HAP-1 (cell line): Measurements from ENCODE around the gene PIK3CA.

Source experiments
- DNase-seq, 2 experiments: peaks; one replicate each; pipeline ENCODE4 v3.0.0-alpha.2; 2016 to 2020; ENCODE audit warnings: low spot score in 2 of 2
- H3K27me3 ChIP-seq: fragments of 250-450 bp; sonication (Bioruptor Pico); 2 replicates; pipeline ENCODE4 v1.5.1; 2020; ENCODE audit warnings: low read depth, mild to moderate bottlenecking, moderate library complexity
- H3K36me3 ChIP-seq: fragments of 250-450 bp; sonication (Bioruptor Pico); replicated peaks from 2 replicates; pipeline ENCODE4 v1.5.1; 2020; ENCODE audit warnings: mild to moderate bottlenecking
- H3K4me1 ChIP-seq: fragments of 250-450 bp; sonication (Bioruptor Pico); 2 replicates; pipeline ENCODE4 v1.5.1; 2020; ENCODE audit warnings: mild to moderate bottlenecking
- H3K4me3 ChIP-seq: fragments of 250-450 bp; sonication (Bioruptor Pico); 2 replicates; pipeline ENCODE4 v1.5.1; 2020; ENCODE audit warnings: mild to moderate bottlenecking, moderate library complexity
- H3K9me3 ChIP-seq: fragments of 250-450 bp; sonication (Bioruptor Pico); 2 replicates; pipeline ENCODE4 v1.5.1; 2020; ENCODE audit warnings: mild to moderate bottlenecking, moderate library complexity
- in situ Hi-C: fragments of 300-500 bp; cut with MboI; formaldehyde crosslinking; loops from 3 replicates; pipeline ENCODE4 v1.14.3; 2020; ENCODE audit warnings: low sequenced_read_pairs, inconsistent platforms, mixed read lengths

The PIK3CA gene

DNA sequence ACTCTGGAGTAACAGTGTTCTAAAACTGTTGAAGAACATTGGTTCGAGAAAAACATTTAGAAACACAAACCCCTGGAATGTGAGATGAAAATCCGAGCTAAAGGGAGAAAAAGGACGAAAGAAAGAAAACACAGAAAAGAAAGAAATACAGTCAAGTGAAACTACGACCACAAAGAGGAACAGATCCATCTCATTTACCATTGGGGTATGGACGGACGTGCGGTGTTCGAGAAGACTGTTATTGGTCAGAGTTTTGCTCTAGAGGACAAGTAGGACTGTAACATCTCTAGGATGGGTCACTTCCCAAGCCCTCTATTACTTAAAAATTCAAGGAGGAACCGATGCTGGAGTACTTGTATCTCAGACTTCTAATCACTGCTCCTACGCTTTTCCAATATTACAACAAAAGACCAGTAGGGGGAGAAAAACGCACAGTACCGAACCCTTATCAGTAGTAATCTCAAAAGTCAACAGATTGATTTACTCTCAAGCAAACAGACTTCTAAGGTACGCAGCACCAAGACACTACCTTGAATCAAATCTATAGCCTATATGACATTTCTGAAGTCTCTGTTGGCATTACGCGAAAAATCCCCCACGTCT, 1.1 kb upstream of the PIK3CA start:
- peak overlapping the region; percentile 77 for H3K4me3 ChIP-seq
- peak; percentile 35 to 79 for DNase-seq
- in situ Hi-C loops: loop anchor here (25.0 kb wide), 1 partner anchor 165 kb away; the partner anchor contains the start of gene ZNF639
- no peaks in the 10 kb centered on the region; the same call in 1 of the 2 replicates for H3K27me3 ChIP-seq
- H3K9me3 ChIP-seq: no peaks in the 10 kb centered on the region
- H3K36me3 ChIP-seq: no peaks in the 10 kb centered on the region
- H3K4me1 ChIP-seq: peaks cover 13% of the 10 kb centered on the region

GRCh38 chr3:179147514-179147872, 664 bp upstream of the PIK3CA start:
- H3K4me3 ChIP-seq: peak overlapping the region; percentile 77
- DNase-seq: no peak
- no peaks in the 10 kb centered on the region for H3K36me3 ChIP-seq
- in situ Hi-C loops: loop anchor here (25.0 kb wide), 1 partner anchor 165 kb away; the partner anchor contains the start of gene ZNF639
- H3K9me3 ChIP-seq: no peaks in the 10 kb centered on the region
- H3K4me1 ChIP-seq: peaks cover 13% of the 10 kb centered on the region
- no peaks in the 10 kb centered on the region for H3K27me3 ChIP-seq

GRCh38 chr3:179148616-179149405, 654 bp downstream of the PIK3CA start:
- Histone ChIP-seq H3K36me3 (no peaks in the 10 kb centered on the region), H3K4me1 (peaks cover 13% of the 10 kb centered on the region), H3K4me3 (peak overlapping the region; percentile 77), H3K27me3 (no peaks in the 10 kb centered on the region), H3K9me3 (no peaks in the 10 kb centered on the region)
- in situ Hi-C loops: loop anchor here (25.0 kb wide), 1 partner anchor 163 kb away; the partner anchor contains the start of gene ZNF639
- peak; percentile 45 to 58 for DNase-seq

DNA sequence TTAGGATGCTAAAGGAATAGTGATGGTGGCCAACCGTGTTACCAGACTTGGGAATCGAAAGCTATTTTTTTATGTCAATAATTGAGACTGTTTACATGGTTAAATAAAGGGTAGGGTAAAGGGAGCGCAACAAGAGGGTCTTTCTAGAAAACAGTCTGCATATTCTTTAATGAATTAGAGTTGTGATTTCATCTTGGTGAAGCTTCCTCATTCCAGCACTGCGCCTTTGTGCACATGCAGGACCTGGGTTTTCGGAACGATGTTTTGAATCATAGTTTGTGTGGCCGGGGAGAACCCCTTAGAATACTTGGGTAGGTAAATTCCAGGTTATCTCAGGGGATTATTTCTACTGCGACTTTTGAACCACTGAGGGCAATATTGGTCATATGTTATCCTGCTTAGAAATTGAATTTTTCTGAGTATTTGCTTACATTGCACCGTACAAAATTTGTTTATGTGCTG, 1.3 kb downstream of the PIK3CA start:
- peaks cover 13% of the 10 kb centered on the region for H3K4me1 ChIP-seq
- peak overlapping the region; percentile 77 for H3K4me3 ChIP-seq
- H3K36me3 ChIP-seq: no peaks in the 10 kb centered on the region
- peak in 1 of 2 experiments; percentile 22 for DNase-seq
- H3K9me3 ChIP-seq: no peaks in the 10 kb centered on the region
- in situ Hi-C loops: loop anchor here (25.0 kb wide), 1 partner anchor 163 kb away; the partner anchor contains the start of gene ZNF639
- no peaks in the 10 kb centered on the region for H3K27me3 ChIP-seq

GRCh38 chr3:179149951-179150350, 1.8 kb downstream of the PIK3CA start:
- no peak for DNase-seq
- Histone ChIP-seq H3K27me3 (no peaks in the 10 kb centered on the region), H3K4me1 (peaks cover 13% of the 10 kb centered on the region), H3K4me3 (peak overlapping the region; percentile 77), H3K36me3 (no peaks in the 10 kb centered on the region), H3K9me3 (no peaks in the 10 kb centered on the region)
- in situ Hi-C loops: loop anchor here (25.0 kb wide), 1 partner anchor 162 kb away; the partner anchor contains the start of gene ZNF639

- Histone ChIP-seq H3K27me3 (no peaks in the 10 kb centered on the region), H3K36me3 (no peaks in the 10 kb centered on the region), H3K4me3 (no peak overlapping the region), H3K4me1 (peaks cover 13% of the 10 kb centered on the region), H3K9me3 (no peaks in the 10 kb centered on the region; the same call in 1 of the 2 replicates)
- in situ Hi-C loops: no loop called here
- DNase-seq: no peak
These were observed 2.5 kb downstream of the PIK3CA start for GRCh38 chr3:179150610-179151009.

DNA sequence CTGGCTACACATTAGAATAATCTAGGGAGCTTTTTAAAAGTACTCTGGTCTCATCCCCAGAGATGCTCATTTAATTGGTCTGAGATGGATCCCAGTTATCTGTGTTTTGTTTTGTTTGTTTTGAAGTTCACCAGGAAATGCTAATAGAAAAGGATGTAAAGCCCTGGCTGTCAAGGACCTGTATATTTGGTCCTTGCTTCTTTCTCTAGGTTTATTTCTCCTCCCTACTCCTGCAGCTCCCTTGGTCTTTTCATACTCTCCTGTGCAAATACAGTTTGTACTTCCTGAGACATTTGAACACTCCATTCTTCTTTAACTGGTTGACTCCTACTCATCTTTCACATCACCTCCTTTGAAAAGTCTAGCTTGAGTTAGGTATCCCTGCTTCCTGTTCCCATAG, 3.3 kb downstream of the PIK3CA start:
- in situ Hi-C loops: no loop called here
- Histone ChIP-seq H3K36me3 (no peaks in the 10 kb centered on the region), H3K27me3 (no peaks in the 10 kb centered on the region), H3K9me3 (no peaks in the 10 kb centered on the region; the same call in 1 of the 2 replicates), H3K4me1 (peaks cover 13% of the 10 kb centered on the region), H3K4me3 (no peak overlapping the region)
- no peak for DNase-seq

DNA sequence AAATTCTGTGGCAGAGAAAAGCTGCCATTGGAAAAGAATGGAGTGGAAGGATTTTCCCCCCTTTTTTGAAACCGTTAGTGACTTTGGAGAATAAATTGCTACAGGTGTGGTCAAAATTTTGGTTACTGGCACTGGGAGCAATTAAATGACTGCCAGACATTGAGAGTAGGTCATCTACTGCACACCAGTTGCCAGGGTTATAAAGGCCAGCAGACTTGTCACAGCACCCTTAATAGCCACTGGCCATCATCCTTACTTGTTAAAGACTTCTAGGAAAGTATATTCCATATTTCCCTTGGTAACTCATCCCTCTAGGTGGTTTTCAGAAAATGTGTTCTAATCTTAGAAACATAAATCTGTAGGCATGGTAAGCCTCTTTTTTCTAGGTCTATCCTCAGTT, 8.0 kb downstream of the PIK3CA start:
- H3K4me1 ChIP-seq: peaks cover 10% of the 10 kb centered on the region
- H3K36me3 ChIP-seq: no peaks in the 10 kb centered on the region
- no peaks in the 10 kb centered on the region for H3K27me3 ChIP-seq
- DNase-seq: no peak
- H3K4me3 ChIP-seq: no peak overlapping the region
- in situ Hi-C loops: no loop called here
- no peaks in the 10 kb centered on the region; the same call in 1 of the 2 replicates for H3K9me3 ChIP-seq

DNA sequence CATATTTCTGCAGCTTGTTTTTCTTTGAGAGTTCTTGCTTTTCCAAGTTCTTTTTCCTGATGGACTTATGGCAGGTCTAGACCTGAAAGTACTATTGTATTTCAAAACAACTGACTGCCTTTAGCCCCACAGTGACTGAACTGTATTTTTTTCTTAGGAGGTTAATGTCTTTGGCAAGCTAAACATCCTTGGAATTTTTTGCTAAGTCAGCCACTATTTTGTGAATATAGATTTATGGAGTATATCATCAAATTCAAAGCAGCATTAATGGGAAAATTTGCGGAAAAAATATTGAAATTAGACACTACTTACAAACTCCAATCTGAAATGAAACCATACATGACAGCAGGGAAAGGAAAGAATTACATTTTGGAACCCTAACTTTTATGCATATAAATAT, 8.6 kb downstream of the PIK3CA start:
- in situ Hi-C loops: no loop called here
- H3K36me3 ChIP-seq: no peaks in the 10 kb centered on the region
- peaks cover 10% of the 10 kb centered on the region for H3K4me1 ChIP-seq
- H3K27me3 ChIP-seq: no peaks in the 10 kb centered on the region
- no peak for DNase-seq
- no peaks in the 10 kb centered on the region; the same call in 1 of the 2 replicates for H3K9me3 ChIP-seq
- H3K4me3 ChIP-seq: no peak overlapping the region

DNA sequence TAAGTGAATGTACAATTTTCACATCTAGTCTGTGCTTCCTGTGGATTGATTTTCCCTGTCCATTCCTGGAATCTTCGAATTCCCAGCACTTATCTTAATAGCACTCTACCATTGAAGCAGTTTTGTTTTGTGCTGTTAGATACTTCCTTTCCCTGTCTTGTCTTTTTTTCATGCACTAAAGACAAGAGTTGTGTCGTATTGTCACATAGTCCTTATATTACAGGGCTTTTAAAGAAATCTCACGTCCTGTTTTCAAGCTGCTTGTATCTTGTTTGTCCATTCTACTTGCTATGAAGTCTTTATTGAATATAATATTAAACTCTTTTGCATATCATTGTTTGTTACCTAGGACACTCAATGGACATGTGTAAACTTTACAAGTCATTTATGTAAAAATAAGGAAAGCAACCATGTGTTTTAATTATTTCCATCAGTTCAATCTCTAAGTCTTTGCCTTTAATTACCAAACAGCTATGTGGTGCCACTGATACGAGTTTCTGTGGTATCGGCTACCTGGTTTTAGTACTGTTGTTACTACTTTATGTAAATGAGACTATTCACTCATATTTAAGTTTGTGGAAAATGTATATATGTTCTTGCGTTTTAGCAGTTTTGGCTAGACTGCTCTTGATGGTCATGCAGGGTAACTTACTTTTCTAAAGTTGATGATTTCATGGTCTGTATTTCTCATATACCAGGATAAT, 10.3 kb downstream of the PIK3CA start:
- Histone ChIP-seq H3K4me1 (peaks cover 10% of the 10 kb centered on the region), H3K4me3 (no peak overlapping the region), H3K9me3 (no peaks in the 10 kb centered on the region; the same call in 1 of the 2 replicates), H3K27me3 (no peaks in the 10 kb centered on the region), H3K36me3 (no peaks in the 10 kb centered on the region)
- in situ Hi-C loops: no loop called here
- DNase-seq: no peak

DNA sequence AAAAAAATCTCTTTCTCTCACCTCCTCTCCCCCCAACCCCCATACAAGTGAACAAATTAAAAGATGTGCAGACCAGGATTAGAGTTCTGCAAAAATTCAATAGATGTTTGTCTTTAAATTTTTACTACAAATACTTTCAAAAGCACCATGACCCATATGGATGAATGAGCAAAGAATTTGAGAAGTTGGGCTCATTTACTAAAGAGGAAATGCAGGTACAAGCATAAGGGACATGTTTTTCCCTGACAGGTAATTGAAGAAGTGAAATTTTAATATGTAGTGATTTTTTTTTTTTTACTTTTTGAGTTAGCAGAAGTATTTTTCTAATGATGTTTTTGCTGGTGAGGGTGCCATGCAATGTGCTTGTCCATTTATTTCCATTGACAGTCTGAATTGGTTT, 15.3 kb downstream of the PIK3CA start:
- in situ Hi-C loops: no loop called here
- Histone ChIP-seq H3K27me3 (no peaks in the 10 kb centered on the region), H3K4me1 (peaks cover 10% of the 10 kb centered on the region), H3K4me3 (no peak overlapping the region), H3K9me3 (no peaks in the 10 kb centered on the region), H3K36me3 (no peaks in the 10 kb centered on the region)
- no peak for DNase-seq

DNA sequence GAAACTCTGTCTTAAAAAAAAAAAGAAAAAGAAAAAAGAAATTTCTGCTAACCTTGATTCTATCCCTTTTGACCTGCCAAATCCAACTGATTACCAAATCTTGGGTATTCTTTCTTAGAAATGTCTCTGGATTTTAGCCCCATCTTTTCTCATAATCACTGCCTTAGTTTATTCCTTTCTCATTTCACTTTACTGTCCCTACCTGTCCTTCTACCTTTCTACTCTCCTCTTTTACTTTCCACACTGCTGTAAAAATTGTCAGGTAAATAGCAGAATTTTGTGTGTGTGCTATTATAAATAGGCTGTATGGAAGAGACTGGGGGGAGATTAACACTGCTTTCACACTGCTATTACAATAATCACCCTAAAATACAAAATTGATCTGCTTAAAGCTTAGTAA, 16.7 kb downstream of the PIK3CA start:
- no peak for DNase-seq
- Histone ChIP-seq H3K9me3 (no peaks in the 10 kb centered on the region), H3K4me3 (no peak overlapping the region), H3K4me1 (no peaks in the 10 kb centered on the region), H3K27me3 (no peaks in the 10 kb centered on the region), H3K36me3 (no peaks in the 10 kb centered on the region)
- in situ Hi-C loops: no loop called here

- DNase-seq: no peak
- H3K4me3 ChIP-seq: no peak overlapping the region
- no peaks in the 10 kb centered on the region for H3K4me1 ChIP-seq
- H3K36me3 ChIP-seq: no peaks in the 10 kb centered on the region
- in situ Hi-C loops: no loop called here
- H3K9me3 ChIP-seq: no peaks in the 10 kb centered on the region
- H3K27me3 ChIP-seq: no peaks in the 10 kb centered on the region
These were observed 18.5 kb downstream of the PIK3CA start for GRCh38 chr3:179166561-179167201.
